ENCODE measurements around the gene CIAPIN1.

Gene CIAPIN1

DNA sequence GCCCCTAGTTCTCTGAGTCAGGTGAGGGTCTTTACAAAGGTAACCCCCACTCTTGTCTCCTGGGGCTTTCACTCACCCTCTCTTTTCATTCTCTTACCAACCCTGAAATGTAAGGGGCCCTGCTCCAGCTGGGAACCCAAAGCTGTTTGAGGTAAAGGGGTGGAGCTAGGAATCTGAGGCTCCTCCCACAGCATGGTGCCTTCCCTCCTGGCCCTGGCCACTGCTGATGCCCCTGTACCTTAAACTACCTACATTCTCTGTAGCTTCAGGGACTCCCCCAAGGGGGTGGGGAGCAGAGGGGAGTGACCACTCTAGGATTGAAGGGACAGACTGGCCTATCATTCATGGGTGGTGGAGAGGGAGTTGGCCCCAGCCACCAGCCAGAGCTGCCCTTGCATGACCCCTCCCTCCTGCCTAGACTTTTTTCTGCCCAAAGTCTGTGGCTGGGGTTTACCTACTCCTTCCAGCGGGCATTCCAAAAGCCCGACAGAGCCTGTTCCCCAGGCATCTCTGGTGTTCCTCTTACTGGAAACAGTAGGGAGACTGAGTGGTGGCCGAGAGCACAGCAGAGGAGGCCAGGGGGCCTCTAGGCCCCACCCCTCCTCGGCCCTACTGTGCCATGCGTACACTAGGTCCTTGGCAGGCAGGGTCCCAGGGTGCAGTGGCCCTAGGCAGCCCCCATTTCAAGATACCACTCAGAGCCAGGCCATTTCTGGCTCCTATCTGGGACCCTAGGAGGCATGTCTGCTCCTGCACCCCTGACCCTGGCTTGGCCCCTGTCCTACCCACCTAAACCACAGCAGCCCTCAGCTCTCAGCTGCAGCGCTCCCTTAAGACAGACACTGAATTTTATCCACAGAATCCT is 29.6 kb upstream of the CIAPIN1 start:
- DNase-seq (ENCODE audit: low spot score) = no peak

DNA sequence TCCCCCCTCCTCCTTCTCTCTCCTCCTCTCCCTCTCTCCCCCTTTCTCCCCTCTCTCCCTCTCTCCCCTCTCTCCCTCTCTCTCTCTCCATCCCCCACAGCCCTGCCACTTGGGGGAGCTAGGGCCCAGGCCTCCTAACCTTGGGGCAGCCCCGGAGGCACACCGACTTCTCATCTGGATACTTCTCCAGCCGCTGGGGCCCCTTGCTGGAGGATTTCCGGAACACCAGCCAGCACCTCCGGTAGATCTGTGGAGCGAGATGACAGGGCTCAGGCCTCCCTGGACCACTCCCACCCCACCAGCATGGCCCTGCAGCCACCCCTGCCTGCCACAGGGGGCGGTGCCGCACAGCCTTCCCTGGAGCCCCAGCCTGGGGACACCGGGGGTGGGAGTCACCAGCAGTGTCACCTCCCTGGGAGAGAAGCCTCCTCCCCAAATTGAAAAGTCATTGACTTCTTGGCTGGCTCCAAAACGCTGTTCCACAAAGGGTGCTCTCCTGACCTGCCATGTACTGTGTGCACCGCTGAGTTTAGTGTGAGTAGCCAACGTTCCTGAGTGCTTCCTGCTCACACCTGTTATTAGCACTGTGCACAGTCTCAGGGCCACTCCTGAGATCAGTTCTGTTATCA is 28.6 kb upstream of the CIAPIN1 start:
- peak; percentile 89 for DNase-seq (ENCODE audit: low spot score)

DNA sequence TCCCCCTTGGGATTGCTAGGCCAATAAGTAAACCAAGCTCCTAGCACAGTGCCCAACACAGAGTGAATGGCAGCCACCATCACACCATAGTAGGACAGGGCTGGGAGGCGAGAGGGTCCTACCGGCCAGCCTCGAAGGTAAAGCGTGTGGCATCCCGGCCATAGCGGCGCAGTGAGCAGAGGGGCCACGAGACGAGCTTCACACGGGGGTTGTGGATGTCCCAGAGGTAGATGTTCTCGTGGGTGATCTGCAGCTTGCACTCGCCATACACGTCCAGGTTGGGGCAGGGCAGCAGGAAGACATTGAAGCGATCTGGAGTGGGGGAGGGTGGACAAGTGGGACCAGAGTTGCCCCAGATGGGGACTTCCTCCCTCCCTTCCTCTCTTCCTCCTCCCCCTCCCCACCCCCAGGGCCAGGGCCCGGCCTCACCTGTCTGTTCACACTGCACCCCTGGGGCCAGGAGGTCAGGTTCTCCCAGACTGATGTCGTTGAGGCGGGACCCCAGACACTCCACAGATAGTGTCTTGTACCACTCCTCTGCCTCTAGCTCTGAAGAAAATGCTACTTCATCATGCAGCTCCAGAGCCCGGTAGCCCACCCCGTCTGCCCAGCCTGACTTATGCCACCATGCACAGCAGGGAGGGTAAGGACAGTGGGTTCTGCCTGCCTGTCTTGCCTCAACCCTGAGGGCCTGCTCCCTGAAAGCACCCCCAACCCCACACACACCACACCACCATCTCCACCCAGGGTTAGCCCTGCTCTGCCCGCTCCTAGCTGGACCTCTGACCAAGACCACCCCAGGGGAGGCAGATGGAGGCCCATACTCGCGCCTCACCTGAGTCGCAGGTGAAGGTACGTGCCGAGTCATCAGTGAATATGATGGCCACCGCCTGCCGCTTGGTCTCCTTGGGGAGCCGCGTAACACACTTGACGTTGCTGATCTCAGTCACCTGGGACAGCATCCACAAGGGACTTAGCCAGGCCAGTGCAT is 27.8 kb upstream of the CIAPIN1 start:
- no peak for DNase-seq (ENCODE audit: low spot score)

DNA sequence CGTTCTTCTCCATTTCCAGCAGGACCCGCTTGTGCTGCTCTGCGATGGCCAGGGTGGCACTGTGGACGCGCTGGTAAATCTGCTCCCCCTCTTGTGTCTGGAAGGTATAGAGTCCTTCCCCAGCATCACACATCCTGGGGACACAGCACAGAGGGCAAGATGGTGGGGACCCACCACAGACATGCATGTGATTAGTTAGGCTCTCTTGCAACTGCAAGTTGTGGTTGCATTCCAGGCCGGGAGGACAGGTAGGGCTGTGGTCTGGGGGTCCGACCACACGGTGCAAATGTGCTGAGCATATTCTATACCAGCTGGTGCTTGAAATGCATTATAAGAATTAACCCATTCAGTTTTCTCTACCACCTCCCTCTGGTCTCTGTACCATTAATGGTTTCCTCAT is 26.7 kb upstream of the CIAPIN1 start:
- DNase-seq (ENCODE audit: low spot score) = no peak

DNA sequence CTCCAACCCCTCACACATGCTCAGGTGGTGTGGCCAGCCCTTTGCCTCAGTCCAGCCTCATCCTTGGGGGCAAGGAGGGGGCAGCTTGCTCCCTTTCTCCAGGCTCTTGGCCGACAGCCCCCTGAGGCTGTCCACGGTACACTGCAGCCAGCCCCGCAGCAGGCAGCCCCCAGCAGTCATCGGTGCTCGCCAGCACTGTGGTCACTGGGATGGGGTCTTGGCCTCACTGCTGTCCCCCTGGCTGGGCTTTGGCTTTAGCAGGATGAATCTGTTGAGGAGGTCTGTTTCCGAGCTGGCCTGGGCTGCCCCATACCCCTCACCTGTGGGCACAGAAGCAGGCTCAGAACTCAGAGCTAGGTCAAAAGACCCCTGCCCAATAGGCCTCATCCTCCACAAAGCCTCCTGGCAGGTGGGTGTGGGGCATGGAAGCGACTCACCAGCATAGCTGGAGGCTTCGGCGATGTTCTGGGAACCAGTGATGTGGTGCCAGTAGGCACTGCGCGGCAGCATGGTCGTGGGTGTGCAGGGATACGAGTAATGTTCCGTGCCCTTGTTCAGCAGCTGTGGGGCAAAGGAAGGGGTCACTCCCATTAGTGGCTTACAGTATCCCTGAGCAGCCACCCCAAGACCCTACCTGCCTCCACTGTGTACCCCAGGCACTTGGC is 26.1 kb upstream of the CIAPIN1 start:
- DNase-seq (ENCODE audit: low spot score) = no peak

DNA sequence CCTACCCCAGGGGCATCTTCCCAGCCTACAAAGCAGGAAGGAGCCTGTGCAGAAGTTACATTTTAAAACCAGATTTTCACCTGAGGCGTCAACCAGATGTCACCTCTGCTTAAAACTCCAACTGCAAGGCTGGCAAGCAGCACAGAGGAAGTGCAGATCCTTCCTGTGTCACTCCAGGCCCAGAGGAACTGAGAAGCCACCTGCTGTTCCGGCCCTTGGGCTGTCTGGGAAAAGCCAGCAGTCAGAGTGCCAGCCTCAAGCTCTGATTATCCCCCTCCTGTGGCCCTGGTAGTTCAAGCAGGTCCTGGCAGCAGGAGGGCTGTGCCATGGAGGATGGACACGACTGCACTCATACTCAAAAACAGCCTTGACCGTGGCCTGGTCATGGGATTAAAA is 25.5 kb upstream of the CIAPIN1 start:
- no peak for DNase-seq (ENCODE audit: low spot score)

DNA sequence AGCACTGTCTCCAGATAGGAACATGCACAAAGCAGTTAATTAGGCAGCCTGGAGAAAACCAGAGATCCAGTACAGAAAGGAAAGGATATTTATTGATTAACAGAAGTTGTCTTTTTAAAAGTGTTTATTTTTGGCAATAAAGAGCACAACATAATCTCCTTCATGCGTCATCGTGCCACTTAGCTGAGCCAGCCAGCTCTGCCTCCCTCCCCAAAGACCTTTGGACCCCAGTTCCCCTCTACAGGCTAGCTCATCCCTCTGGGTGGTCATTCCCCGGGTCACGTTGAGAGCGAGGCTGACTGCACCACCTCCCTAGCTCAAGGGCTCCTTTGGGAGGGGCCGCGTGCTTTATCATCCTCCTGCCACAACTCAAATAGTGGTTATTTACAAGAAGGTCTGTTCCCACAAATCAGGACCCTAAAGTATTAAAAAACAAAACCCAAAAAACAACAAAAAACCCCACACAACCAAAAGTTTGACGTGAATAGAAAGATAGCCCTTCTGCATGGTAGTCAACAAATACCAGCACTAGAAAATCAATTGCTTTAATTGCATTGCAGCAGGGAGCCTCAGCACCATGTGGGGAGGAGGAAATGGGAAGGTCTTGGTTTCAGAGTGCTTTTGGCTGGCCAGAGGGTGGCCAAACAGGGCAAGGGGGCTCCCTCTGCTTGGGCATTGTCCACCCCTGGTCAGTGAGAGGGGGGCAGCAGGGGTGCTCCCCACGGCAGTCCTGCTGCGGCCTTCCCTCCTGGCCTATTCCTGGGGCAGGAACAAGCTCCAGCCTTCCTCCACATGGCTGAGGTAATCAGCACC is 24.9 kb upstream of the CIAPIN1 start:
- DNase-seq (ENCODE audit: low spot score) = no peak

DNA sequence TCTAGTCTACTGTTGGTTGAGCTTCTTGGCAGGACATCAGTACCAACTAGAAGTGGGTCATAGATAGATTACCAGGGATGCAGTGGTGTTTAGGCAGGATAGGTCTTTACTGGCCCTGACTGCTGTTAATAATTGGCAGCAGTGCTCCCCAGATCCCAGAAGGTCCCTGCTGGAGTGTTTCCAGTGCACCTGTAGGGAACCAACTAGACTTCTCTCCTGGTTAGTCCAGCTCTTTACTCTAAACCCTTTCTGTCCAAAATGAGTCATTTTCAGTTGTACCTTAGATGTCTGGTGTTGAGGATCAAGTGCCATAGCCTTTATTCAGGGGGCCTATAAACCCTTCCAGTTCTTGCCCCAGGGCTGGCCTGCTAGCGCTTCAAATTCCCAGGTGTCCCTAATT is 24.0 kb upstream of the CIAPIN1 start:
- DNase-seq (ENCODE audit: low spot score) = no peak

DNA sequence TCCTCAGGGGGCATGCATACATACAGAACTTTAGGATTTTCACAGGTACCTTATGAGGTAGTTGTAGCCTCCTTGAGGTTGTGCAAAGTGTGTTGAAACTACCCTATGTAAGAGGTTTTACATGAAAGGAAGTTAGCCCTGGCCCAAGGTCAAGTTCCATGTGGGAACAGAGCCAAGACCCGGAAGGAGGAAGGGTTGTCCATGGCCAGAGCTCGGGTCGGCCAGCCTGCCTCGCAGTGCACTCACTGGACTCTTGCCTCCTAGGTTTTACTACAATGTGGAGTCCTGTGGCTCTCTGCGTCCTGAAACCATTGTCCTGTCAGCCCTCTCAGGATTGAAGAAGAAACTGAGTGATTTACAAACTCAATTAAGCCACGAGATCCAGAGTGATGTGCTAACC is 23.5 kb upstream of the CIAPIN1 start:
- DNase-seq (ENCODE audit: low spot score) = no peak

DNA sequence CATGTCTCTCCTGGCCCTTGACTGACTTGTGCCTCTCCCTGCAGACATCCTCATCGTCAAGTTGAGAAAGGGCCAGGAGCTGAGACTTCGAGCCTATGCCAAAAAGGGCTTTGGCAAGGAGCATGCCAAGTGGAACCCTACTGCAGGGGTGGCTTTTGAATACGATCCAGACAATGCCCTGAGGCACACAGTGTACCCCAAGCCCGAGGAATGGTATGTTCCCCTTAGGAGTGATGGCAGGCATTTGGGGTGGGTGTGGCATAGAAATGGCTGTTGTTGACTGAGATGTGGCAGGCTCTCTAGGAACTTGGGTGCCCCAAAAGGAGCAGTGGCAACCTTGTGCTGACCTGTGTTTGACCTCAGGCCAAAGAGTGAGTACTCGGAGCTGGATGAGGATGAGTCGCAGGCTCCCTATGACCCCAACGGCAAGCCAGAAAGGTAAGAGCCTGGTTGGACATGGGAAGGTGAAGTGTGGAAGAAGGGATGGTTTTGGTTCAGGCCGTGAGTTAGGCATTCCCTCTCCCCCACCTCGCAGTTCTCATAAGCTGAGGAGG is 22.8 kb upstream of the CIAPIN1 start:
- no peak for DNase-seq (ENCODE audit: low spot score)

DNA sequence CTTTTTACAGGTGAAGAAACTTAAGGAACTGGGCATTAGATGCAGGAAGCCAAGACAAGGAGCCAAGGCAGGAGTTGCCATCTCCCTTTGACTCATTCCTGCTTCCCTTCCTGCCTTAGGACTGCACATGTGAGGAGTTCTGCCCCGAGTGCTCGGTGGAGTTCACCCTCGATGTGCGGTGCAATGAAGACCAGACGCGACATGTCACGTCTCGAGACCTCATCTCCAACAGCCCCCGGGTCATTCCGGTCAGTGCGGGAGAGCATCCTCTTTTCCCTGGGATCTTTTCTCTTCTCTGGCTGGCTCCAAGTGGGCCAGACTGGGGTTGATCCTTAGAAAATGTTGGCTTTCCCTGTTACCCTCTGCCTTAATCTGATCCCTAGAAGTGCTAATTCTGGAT is 21.9 kb upstream of the CIAPIN1 start:
- no peak for DNase-seq (ENCODE audit: low spot score)

DNA sequence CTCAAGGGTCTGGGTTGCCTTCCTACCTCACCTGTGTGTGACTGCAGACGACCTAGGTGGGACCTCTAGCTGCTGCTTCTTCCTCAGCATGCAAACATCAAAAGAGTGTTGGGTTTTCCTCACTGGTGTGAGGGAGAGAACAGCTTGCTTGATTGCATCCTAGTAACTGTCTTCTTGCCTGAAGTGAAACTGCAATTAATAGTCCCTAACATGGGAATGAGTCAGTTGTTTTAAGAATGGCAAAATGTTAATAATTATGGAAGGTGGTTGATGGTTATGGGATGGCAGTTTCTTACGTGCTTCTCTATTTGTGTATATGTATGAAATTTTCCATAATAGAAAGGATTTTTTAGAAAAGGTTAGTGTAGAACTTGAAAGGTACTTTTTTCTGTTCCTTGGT is 21.2 kb upstream of the CIAPIN1 start:
- no peak for DNase-seq (ENCODE audit: low spot score)

DNA sequence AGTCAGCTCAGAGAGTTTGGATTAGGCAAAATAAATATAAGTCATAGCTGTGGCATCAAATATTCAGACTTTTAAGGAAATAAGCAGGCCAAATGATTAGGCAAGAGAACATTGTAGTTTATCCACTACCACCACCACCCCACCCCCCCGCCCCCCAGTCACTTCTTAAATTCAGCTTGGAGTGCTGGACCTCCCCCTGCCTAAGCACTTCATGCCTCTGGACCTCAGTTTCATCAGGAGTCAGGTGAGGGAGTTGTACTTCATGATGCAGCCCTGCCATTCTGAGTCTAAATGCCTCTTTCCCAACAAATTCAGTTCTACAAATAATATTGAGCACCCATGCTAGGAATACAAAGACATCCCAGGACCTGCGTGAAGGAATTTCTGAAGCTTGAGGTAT is 17.3 kb upstream of the CIAPIN1 start:
- DNase-seq (ENCODE audit: low spot score) = no peak

DNA sequence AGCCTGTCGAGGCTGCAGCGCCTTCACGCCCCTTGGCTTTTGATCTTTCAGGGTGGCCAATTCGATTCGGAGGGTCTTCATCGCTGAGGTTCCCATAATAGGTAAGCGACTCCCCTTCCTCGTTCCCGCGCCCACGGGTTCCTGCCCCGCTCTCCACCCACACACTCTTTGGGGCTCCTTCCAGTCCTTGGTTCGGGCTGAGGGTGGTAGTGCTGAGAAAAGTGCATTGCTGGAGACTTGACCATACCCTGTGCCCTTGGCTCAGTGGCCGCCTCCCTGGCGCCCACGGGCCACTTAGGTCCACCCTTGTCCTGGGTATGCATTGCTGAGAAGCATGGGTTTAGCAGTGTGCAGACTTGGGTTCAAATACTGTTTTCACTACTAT is 15.8 kb upstream of the CIAPIN1 start:
- DNase-seq (ENCODE audit: low spot score) = no peak

DNA sequence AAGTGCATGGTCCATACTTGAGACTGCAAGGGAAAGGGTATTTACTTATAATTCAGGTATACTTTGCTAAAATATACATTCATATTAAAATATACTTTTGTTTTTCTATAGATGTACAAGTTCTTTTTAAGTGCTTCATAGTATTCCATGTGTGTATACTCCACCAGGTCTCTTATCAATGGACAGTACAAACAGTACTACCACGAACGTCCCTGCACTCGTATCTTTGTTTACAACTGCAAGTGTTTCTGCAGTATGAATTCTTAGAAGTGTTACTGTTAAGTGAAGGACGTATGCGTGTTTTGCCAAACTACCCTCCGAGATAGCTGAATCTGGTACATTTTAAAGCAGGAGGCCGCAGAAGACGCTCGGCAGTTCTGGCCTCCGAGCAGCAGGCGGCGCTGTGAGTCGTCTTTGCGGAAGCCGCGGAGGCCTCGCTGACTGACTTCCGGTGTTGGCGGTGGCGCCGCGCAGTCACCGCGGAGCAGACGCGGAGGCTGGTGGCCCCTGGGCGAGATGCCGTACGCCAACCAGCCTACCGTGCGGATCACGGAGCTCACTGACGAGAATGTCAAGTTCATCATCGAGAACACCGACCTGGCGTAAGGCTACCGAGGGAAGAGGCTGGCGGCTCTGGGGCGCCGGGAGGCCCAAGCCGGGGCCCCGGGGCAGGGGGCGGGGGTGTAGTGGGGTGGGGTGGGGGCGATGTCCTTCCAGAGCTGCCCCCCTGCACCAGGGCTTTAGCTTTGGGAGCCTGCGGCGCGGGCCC is 15.2 kb upstream of the CIAPIN1 start, which contains the start of gene POLR2C:
POLR2C (plus strand) TSS at position 471 of the 769 bp plus-strand sequence; CDS start at position 517, 46 bp downstream.
- peak; percentile 92 for DNase-seq (ENCODE audit: low spot score)

DNA sequence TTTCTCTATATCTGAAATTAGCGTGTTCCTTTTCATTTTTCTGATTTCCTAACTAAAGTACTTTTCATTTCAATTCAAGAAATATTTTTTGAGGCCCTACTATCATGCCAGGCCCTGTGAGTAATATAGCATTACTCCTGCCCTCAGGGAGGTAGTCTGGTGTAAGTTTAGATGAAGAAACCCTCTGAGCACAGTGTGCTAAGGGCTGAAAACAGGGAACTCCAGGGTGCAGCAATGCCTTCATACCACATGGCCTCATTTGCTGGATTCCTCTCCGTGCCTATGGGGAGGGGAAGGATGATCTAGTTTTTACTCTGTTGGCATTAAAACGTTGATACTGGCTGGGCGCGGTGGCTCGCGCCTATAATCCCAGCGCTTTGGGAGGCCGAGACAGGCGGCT is 4.8 kb upstream of the CIAPIN1 start:
- DNase-seq (ENCODE audit: low spot score) = no peak

DNA sequence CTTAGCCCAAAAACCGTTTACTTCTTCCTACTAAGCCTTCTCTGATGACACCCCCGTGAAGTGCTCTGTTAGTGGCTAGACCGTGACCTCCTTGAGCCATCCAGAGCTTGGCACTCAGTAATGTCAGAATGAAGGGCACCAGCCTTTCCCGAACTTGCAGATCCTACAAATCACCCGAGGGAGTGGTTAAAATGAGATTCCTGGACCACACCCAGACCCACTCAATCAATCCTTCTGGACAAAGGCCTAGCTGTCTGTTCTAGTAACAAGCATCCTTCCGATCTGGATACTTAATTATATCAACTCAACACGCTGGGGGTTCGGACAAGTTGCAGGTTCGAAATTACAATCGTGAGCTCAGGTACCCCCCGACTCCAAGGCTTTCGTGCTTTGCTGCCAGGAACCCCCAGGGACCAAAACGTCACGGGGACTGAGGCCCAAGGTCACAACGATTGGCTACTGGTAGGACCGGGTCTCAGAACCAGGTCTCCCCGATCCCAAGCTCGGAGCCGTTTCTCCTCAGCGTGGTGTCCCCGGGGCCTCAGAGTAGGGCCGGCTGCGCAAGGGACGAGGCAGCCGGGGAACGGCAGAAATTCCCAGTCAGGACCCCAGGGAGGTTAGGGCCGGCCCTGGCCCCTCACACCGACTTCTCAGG is 527 bp downstream of the CIAPIN1 start:
- no peak for DNase-seq (ENCODE audit: low spot score)

DNA sequence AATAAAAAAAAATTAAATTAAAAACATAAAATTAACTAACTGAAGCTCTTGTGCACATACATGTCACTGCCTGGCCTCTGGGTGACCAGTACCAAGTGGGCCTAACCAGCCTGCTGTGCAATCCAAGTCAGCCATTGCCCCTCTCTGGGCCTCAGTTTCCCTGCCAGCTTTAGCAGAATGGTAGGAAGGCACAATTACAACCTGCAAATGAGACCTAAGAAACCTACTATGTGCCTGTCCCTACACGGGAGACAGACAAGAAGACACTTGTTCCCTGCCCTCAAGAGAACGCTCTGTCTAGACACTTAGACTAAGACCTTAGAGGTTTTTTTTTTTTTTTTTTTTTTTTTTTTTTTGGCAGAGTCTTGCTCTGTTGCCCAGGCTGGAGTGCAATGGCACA is 1.7 kb downstream of the CIAPIN1 start:
- DNase-seq (ENCODE audit: low spot score) = no peak

DNA sequence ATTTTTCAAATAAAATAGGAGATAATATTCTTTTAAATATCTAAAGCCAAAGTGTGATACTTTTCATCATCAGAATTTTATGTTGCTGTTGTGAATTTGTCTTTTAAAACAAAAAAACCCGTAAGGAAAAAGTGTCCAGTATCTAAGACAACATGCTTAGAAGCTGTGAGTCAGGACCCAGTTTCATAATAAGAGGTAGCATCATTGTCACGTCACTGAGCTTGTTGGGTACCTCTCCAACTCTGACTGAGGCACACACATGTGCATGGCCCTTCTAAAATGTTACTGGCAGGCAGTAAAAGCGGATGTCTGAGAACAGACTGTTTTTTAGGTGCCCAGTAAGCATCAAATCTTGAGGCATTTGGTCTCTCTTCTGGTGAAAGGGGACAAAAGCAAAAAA is 2.5 kb downstream of the CIAPIN1 start:
- no peak for DNase-seq (ENCODE audit: low spot score)
